HEK293 (cell line): ENCODE data around the gene SKP2.

Source experiments
- BCL11A ChIP-seq: fragments of 450-650 bp; formaldehyde crosslinking; IDR thresholded peaks from 2 replicates; pipeline ENCODE4 v1.5.1; 2016; ENCODE audit warnings: low read depth, missing biosample characterization, missing genetic modification characterization
- CTCF ChIP-seq: fragments of 450-650 bp; formaldehyde crosslinking; IDR thresholded peaks from 2 replicates; pipeline ENCODE4 v1.5.1; 2016; ENCODE audit warnings: missing biosample characterization, missing genetic modification characterization
- PATZ1 ChIP-seq: fragments of 450-650 bp; formaldehyde crosslinking; IDR thresholded peaks from 2 replicates; pipeline ENCODE4 v1.5.1; 2016; ENCODE audit warnings: missing biosample characterization, missing genetic modification characterization
- ZNF133 ChIP-seq: fragments of 450-650 bp; formaldehyde crosslinking; IDR thresholded peaks from 2 replicates; pipeline ENCODE4 v1.5.1; 2016; ENCODE audit warnings: missing biosample characterization, missing genetic modification characterization
- ZNF274 ChIP-seq, 2 experiments: fragments of 200-500 bp in 1 of 2; fragments of 450-650 bp in 1 of 2; sonication (Bioruptor generic) in 1 of 2; formaldehyde crosslinking in 1 of 2; IDR thresholded peaks; 2 replicates each; pipeline versions ENCODE4 v1.5.1 to v1.6.1; 2014 to 2016; ENCODE audit warnings: borderline replicate concordance in 1 of 2, inconsistent platforms in 1 of 2, low read length in 1 of 2, missing biosample characterization in 1 of 2, missing genetic modification characterization in 1 of 2
- TF ChIP-seq, protein P1 (sequence below): IDR thresholded peaks from 2 replicates; pipeline ENCODE4 v1.6.1; 2011; ENCODE audit warnings: mild to moderate bottlenecking, low read depth, low read length, borderline replicate concordance

- no peak for TF ChIP-seq BCL11A (tag by site-specific recombination)
- no peak for TF ChIP-seq CTCF (tag by site-specific recombination)
- TF ChIP-seq ZNF274 (IDR thresholded peaks at IDR 0.05; ENCODE audit: low read length): no peak
- no peak for TF ChIP-seq ZNF274 (tag by site-specific recombination; IDR thresholded peaks at IDR 0.05; ENCODE audit: borderline replicate concordance)
- no peak for TF ChIP-seq PATZ1 (tag by site-specific recombination)
- no peak for TF ChIP-seq ZNF133 (tag by site-specific recombination)
- TF ChIP-seq, protein P1, sequence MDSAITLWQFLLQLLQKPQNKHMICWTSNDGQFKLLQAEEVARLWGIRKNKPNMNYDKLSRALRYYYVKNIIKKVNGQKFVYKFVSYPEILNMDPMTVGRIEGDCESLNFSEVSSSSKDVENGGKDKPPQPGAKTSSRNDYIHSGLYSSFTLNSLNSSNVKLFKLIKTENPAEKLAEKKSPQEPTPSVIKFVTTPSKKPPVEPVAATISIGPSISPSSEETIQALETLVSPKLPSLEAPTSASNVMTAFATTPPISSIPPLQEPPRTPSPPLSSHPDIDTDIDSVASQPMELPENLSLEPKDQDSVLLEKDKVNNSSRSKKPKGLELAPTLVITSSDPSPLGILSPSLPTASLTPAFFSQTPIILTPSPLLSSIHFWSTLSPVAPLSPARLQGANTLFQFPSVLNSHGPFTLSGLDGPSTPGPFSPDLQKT: no peak
These were observed 78.4 kb downstream of the SKP2 start for GRCh38 chr5:36230151-36230790.
